Measurements from ENCODE around the gene ETDC.
"Not testable (repeated sequence)": the region's sequence is repeated elsewhere in the genome, so short reads cannot be mapped to it uniquely, and the experiment has no call there.

ETDC gene

GRCh38 chrX:135309430-135309923, at the start of gene ETDC:
TSS of gene ETDC (plus strand) at chrX:135309480. CDS start at chrX:135309480, 0 bp downstream.
- H3K4me3 ChIP-seq (ENCODE audit: low read length), result no peak within 1 kb of the TSS
- no peak for TF ChIP-seq ZNF274 (IDR thresholded peaks at IDR 0.05; ENCODE audit: low read depth, low read length)

DNA sequence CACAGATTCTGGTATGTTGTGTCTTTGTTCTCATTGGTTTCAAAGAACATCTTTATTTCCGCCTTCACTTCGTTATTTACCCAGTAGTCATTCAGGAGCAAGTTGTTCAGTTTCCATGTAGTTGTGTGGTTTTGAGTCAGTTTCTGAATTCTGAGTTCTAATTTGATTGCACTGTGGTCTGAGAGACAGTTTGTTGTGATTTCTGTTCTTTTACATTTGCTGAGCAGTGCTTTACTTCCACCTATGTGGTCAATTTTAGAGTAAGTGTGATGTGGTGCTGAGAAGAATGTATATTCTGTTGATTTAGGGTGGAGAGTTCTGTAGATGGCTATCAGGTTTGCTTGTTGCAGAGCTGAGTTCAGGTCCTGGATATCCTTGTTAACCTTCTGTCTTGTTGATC, 48.3 kb upstream of the ETDC start:
- H3K4me3 ChIP-seq (ENCODE audit: low read length), result not testable (repeated sequence)

- not testable (repeated sequence) for H3K4me3 ChIP-seq (ENCODE audit: low read length)
Observed at GRCh38 chrX:135263376-135263775, 45.9 kb upstream of the ETDC start.

GRCh38 chrX:135264206-135264605, 45.1 kb upstream of the ETDC start:
- TF ChIP-seq ZNF274 (IDR thresholded peaks at IDR 0.05; ENCODE audit: low read depth, low read length), result no peak
- H3K4me3 ChIP-seq (ENCODE audit: low read length), result no peak overlapping the region

DNA sequence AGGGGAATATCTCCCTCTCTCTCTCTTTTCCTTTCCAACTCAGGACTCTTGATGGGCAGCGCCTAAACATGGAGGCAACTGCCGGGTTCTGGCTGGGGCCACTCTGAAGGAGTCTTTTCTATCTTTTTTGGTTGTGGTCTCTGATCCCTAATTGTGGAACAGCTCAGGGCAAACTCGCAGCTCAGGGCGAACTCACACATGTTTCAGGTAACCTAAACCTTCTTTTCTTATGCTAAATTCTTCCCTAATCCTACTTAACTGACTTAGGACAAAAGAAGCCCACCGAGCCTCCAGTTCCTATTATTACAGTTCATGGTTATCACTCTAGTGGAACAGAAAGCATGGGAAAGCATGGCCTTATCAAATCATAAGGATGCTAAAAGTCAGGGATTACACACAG, 36.1 kb upstream of the ETDC start:
- no peak overlapping the region for H3K4me3 ChIP-seq (ENCODE audit: low read length)
- TF ChIP-seq ZNF274 (IDR thresholded peaks at IDR 0.05; ENCODE audit: low read depth, low read length), result no peak

DNA sequence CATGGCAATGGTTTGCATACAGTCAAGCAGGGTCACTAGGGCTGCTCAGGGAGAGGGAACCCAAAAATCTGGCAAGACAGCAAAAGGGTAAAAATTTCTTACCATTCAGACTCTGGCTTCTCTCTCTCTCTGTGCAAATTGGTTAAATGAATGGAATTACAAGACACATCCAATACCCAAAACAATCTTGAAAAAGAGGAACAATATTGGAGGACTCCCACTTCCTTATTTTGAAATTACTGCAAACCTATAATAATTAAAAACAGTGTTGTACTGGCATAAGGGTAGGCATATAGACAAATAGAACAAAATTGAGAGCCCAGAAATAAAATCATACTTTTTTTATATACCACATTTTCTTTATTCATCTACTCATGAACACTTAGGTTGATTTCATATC, 33.3 kb upstream of the ETDC start:
- no peak overlapping the region for H3K4me3 ChIP-seq (ENCODE audit: low read length)
- TF ChIP-seq ZNF274 (IDR thresholded peaks at IDR 0.05; ENCODE audit: low read depth, low read length), result no peak

GRCh38 chrX:135287266-135287823, 21.9 kb upstream of the ETDC start:
- no peak overlapping the region for H3K4me3 ChIP-seq (ENCODE audit: low read length)
- TF ChIP-seq ZNF274 (IDR thresholded peaks at IDR 0.05; ENCODE audit: low read depth, low read length), result no peak

GRCh38 chrX:135295238-135295943, 13.9 kb upstream of the ETDC start:
- H3K4me3 ChIP-seq (ENCODE audit: low read length), result peak overlapping the region; percentile 57; the same call in 1 of the 2 replicates
- no peak for TF ChIP-seq ZNF274 (IDR thresholded peaks at IDR 0.05; ENCODE audit: low read depth, low read length)

- TF ChIP-seq ZNF274 (IDR thresholded peaks at IDR 0.05; ENCODE audit: low read depth, low read length), result no peak
- peak overlapping the region; percentile 57; the same call in 1 of the 2 replicates for H3K4me3 ChIP-seq (ENCODE audit: low read length)
Observed at GRCh38 chrX:135295944-135296305, 13.4 kb upstream of the ETDC start.

GRCh38 chrX:135302269-135302873, 6.9 kb upstream of the ETDC start:
- no peak for TF ChIP-seq ZNF274 (IDR thresholded peaks at IDR 0.05; ENCODE audit: low read depth, low read length)
- no peak overlapping the region for H3K4me3 ChIP-seq (ENCODE audit: low read length)

GRCh38 chrX:135304741-135305140, 4.5 kb upstream of the ETDC start:
- no peak overlapping the region for H3K4me3 ChIP-seq (ENCODE audit: low read length)
- no peak for TF ChIP-seq ZNF274 (IDR thresholded peaks at IDR 0.05; ENCODE audit: low read depth, low read length)

DNA sequence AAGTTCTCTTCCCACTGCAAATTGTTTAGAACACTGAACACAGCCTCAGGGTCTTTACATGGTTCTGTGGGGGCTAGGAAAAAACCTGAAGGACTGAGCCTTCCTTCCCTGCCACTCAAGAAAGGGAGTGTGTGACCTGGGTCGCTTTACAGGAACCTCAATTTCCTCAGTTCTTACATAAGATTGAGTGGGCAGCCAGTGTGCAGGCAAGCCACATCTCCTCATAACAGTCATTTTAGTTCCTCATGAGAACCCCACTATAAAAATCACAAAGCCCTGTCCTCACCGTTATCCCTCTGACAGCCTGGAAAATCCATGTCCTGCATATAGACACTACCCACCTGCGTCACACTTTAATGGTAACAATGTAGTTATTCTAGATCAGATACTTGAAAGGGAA, 2.1 kb upstream of the ETDC start:
- no peak for TF ChIP-seq ZNF274 (IDR thresholded peaks at IDR 0.05; ENCODE audit: low read depth, low read length)
- no peak overlapping the region for H3K4me3 ChIP-seq (ENCODE audit: low read length)

DNA sequence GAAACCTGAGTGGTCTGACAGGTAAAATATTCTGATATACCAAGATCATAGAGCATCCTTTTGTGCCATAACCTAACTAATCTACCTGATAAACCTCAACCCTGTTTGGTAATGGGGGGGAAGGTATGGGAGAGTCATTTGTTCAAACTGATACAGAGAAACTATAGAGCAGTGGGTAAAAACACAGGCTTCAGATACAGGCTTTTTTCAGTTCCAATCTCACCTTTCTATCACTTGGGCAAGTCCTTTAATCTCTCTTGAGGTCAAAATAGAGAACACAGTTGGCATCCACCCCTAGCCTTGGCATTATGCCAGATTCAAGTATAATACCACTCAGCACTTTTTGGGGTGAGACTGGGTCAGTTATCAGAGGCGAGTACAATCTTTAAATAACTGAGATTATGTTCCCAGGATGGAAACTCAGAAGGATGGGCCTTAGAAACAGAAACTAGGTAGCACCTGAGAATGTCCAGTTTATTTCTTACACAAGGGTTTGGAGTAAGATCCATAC, 880 bp upstream of the ETDC start:
- no peak for TF ChIP-seq ZNF274 (IDR thresholded peaks at IDR 0.05; ENCODE audit: low read depth, low read length)
- no peak overlapping the region for H3K4me3 ChIP-seq (ENCODE audit: low read length)

DNA sequence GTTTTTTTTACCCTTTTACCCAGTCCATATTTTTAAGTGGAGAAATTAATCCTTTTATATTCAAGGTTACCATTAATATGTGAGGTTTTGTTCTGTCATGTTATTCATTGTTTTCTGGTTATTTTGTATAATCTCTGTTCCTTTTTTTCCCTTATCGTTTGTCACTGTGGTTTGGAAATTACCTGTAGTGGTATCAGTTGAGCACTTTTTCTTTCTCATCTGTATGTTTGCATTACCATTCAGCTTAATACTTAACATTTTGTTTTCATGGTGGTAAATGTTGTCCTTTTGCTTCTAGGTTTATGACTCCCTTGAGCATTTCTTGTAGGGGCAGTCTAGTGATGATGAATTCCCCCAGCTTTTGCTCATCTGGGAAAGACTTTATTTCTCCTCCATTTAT, 6.6 kb downstream of the ETDC start:
- no peak overlapping the region for H3K4me3 ChIP-seq (ENCODE audit: low read length)
- no peak for TF ChIP-seq ZNF274 (IDR thresholded peaks at IDR 0.05; ENCODE audit: low read depth, low read length)

DNA sequence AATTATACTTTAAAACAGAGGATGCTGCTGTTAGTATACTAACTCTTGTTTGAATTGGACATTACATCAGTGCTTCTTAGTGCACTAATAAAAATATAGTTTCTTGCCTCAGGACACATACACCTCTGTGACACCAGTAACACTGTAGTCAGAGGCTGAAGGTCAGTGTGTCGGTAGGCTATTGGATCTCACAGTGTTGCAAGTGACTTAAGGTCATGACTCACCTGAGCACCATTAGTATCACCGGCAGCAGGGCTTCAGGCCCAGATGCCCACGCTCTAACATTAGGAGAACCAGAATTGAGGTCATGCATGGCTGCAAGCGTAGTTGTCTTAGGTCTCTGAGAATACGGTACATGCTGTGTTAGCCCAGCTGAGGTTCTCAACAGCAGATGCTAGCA, 15.2 kb downstream of the ETDC start:
- H3K4me3 ChIP-seq (ENCODE audit: low read length), result no peak overlapping the region
- TF ChIP-seq ZNF274 (IDR thresholded peaks at IDR 0.05; ENCODE audit: low read depth, low read length), result no peak

- H3K4me3 ChIP-seq (ENCODE audit: low read length), result not testable (repeated sequence)
Observed at GRCh38 chrX:135325036-135325818, 15.9 kb downstream of the ETDC start.

All from GM08714 (cell line).